Stimulated activated CD8-positive, alpha-beta memory T cell treated with anti-CD3 and anti-CD28 coated beads, Interleukin-12 subunit alpha, Interleukin-12 subunit beta, amount 100 ng/mL, for 4 hours (primary cell): ENCODE measurements around the gene FAM187B.
"Not testable (repeated sequence)": the region's sequence is repeated elsewhere in the genome, so short reads cannot be mapped to it uniquely, and the experiment has no call there.

Experiments used
- DNase-seq: peaks from one replicate; pipeline ENCODE4 v3.0.0-alpha.2; 2020; ENCODE audit warnings: low read depth

The FAM187B gene

GRCh38 chr19:35236638-35237400 is 8.3 kb upstream of the FAM187B start:
- no peak for DNase-seq

GRCh38 chr19:35232912-35233311 is 4.4 kb upstream of the FAM187B start:
- no peak for DNase-seq

- no peak for DNase-seq
These were observed 3.6 kb upstream of the FAM187B start for GRCh38 chr19:35231956-35232645.

- no peak for DNase-seq
These were observed 1.1 kb upstream of the FAM187B start for GRCh38 chr19:35229601-35230000.

- DNase-seq: no peak
These were observed 1.8 kb downstream of the FAM187B start for GRCh38 chr19:35226748-35227147.

- DNase-seq: no peak
These were observed 2.6 kb downstream of the FAM187B start for GRCh38 chr19:35225951-35226350.

GRCh38 chr19:35224681-35225571 is 3.6 kb downstream of the FAM187B start:
- no peak for DNase-seq

GRCh38 chr19:35223862-35224505 is 4.6 kb downstream of the FAM187B start:
- DNase-seq: no peak

GRCh38 chr19:35223084-35223790 is 5.3 kb downstream of the FAM187B start:
- DNase-seq: no peak

- DNase-seq: no peak
These were observed 6.0 kb downstream of the FAM187B start for GRCh38 chr19:35222373-35223015.

- DNase-seq: not testable (repeated sequence)
These were observed 7.5 kb downstream of the FAM187B start for GRCh38 chr19:35220973-35221590.

- no peak for DNase-seq
These were observed 8.1 kb downstream of the FAM187B start for GRCh38 chr19:35220315-35220921.

GRCh38 chr19:35219008-35219407 is 9.5 kb downstream of the FAM187B start:
- no peak for DNase-seq

GRCh38 chr19:35217649-35217990 is 10.9 kb downstream of the FAM187B start:
- no peak for DNase-seq

- DNase-seq: no peak
These were observed 11.5 kb downstream of the FAM187B start for GRCh38 chr19:35216833-35217648.

GRCh38 chr19:35216016-35216832 is 12.3 kb downstream of the FAM187B start:
- no peak for DNase-seq

GRCh38 chr19:35214766-35215422 is 13.6 kb downstream of the FAM187B start:
- no peak for DNase-seq
